Vagina (tissue), 2 donors: Measurements from ENCODE around the gene SAC3D1.

Source experiments
- POLR2A ChIP-seq, 2 donors: fragments of 450-650 bp; IDR thresholded peaks; one replicate each; pipeline ENCODE4 v1.6.1; 2017; ENCODE audit warnings: antibody characterized with exemption in 2 of 2, mild to moderate bottlenecking in 2 of 2, moderate library complexity in 2 of 2
- TF ChIP-seq, protein P1 (sequence below), 3 experiments: fragments of 450-650 bp in 2 of 3; fragments of 200-600 bp in 1 of 3; sonication (generic) in 1 of 3; IDR thresholded peaks; one replicate each; pipeline ENCODE4 v1.5.1; 2017 to 2019; ENCODE audit warnings: antibody characterized with exemption in 3 of 3, mild to moderate bottlenecking in 2 of 3, moderate library complexity in 2 of 3

GRCh38 chr11:65063532-65063931 is 22.5 kb downstream of the SAC3D1 start:
- no peak for TF ChIP-seq POLR2A (IDR thresholded peaks at IDR 0.05)
- TF ChIP-seq, protein P1, sequence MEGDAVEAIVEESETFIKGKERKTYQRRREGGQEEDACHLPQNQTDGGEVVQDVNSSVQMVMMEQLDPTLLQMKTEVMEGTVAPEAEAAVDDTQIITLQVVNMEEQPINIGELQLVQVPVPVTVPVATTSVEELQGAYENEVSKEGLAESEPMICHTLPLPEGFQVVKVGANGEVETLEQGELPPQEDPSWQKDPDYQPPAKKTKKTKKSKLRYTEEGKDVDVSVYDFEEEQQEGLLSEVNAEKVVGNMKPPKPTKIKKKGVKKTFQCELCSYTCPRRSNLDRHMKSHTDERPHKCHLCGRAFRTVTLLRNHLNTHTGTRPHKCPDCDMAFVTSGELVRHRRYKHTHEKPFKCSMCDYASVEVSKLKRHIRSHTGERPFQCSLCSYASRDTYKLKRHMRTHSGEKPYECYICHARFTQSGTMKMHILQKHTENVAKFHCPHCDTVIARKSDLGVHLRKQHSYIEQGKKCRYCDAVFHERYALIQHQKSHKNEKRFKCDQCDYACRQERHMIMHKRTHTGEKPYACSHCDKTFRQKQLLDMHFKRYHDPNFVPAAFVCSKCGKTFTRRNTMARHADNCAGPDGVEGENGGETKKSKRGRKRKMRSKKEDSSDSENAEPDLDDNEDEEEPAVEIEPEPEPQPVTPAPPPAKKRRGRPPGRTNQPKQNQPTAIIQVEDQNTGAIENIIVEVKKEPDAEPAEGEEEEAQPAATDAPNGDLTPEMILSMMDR (IDR thresholded peaks at IDR 0.05): no peak
